Thyroid gland (tissue), 4 donors: Measurements from ENCODE around the gene KPTN. TPM values are rescaled to one million over a fixed set of nuclear protein-coding genes. Genes with fewer than 3 reads are reported as not detected.
A peak's percentile ranks its signal among the peaks of the same experiment; 100 is the strongest.

ENCODE experiments used
- DNase-seq, 2 donors: peaks; one replicate each; pipeline ENCODE4 v3.0.0-alpha.2; 2019
- H3K27ac ChIP-seq, 3 donors: fragments of 200-600 bp; sonication (generic); 1 replicate in 2 of 3; 2 replicates in 1 of 3; pipeline ENCODE4 v1.5.1; 2016 to 2019; ENCODE audit warnings: mild to moderate bottlenecking in 1 of 3, moderate library complexity in 1 of 3
- H3K27me3 ChIP-seq: fragments of 200-600 bp; sonication (generic); one replicate; pipeline ENCODE4 v1.5.1; 2019
- H3K36me3 ChIP-seq, 2 donors: fragments of 200-600 bp; sonication (generic); one replicate each; pipeline ENCODE4 v1.5.1; 2016 to 2019
- H3K4me1 ChIP-seq, 2 donors: fragments of 200-600 bp; sonication (generic); one replicate each; pipeline ENCODE4 v1.5.1; 2017 to 2019
- H3K4me3 ChIP-seq, 3 donors: fragments of 200-600 bp; sonication (generic); replicated peaks in 1 of 3; 1 replicate in 2 of 3; 2 replicates in 1 of 3; pipeline ENCODE4 v1.5.1; 2016; ENCODE audit warnings: mild to moderate bottlenecking in 1 of 3
- H3K9me3 ChIP-seq: fragments of 200-600 bp; sonication (generic); one replicate; pipeline ENCODE4 v1.5.1; 2017
- POLR2A ChIP-seq, 2 donors: fragments of 450-650 bp; IDR thresholded peaks; one replicate each; pipeline ENCODE4 v1.6.1; 2017; ENCODE audit warnings: antibody characterized with exemption in 2 of 2, mild to moderate bottlenecking in 2 of 2, moderate library complexity in 1 of 2
- WGBS, 2 donors: methylation state at CpG; one replicate each; pipeline ENCODE4 v1.1.5; 2017; 5-methylcytosine and 5-hydroxymethylcytosine counted together
- intact Hi-C: fragments of 100-400 bp; cut with DNase I; formaldehyde crosslinking; loops from one replicate; pipeline ENCODE4 v1.15.1; 2023
- total RNA-seq, 4 donors: library from RNA; depleted of rRNA; stranded (reverse); fragments of >200 nt; gene quantifications; one replicate each; pipeline ENCODE4 v1.2.3, GENCODE V29; 2016
- TF ChIP-seq, protein P1 (sequence below), 6 experiments: fragments of 200-600 bp in 3 of 6; fragments of 450-650 bp in 3 of 6; sonication (generic) in 3 of 6; IDR thresholded peaks; one replicate each; pipeline ENCODE4 v1.5.1; 2016 to 2019; ENCODE audit warnings: antibody characterized with exemption in 6 of 6, mild to moderate bottlenecking in 2 of 6, inconsistent platforms in 1 of 6, moderate library complexity in 1 of 6

The KPTN gene
- total RNA-seq, 4 donors from 2014 or later, result 7.0 to 8.9 (median 7.3) TPM

DNA sequence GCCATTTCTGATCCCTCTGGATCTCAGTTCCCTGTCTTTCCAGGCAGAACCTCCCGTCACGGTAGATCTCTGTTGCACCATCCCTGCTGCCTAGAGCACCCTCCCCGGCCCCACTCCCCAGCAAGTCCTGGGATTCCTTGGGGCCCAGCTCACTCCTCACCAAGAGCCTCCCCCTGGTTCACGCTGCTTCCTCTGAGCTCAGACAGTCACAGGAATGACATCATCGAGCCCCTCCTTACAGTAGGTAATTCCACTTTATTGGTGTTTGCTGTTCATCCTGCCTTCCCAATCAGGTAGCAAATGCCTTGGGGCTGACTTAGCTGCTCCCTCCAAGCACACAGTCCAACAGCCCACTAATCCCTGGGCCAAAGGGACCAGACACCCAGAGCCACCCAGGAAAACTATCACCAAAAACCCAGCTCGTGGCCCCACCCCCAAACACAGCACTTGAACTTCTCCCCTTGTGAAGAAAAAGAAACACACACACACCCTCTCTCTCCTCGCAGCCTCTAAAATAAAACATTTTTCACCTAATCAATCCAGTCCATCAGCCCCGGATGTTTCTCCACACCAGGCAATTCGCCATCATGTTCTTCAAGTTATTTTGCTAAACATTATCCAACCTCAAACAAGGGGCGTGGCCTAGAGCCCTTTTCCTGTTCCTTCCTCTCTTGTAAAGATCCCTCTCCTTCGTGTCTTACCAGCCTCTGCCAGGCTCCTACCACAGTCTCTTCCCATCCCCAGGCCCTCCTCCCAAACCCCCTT lies 28.3 kb upstream of the KPTN start:
- Histone ChIP-seq H3K4me3 (peak overlapping the region in 1 of 3 donors; percentile 15), H3K4me1 (peaks cover 64 to 68% of the 10 kb centered on the region in 2 donors)
- peak; percentile 45 to 57 for DNase-seq

DNA sequence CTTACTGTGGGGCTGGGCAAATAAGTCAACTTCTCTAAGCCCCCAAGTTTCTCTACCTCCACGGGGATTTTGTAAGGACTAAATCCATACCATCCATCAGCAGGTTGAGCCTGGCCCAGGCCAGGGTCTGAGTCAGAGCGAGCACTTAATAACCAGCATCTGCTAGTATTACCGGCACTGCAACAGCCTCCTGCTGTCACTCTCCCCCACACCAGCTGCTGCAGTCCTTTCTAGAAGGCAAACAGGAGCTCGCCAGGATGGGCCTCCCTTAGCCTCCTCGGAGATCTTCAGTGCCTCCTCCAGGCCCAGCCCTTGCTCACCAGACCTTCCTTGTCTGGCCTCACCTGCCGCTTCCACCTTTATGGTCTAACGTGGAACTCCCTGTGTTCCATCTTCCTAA lies 27.7 kb upstream of the KPTN start:
- Histone ChIP-seq H3K4me1 (peaks cover 70 to 75% of the 10 kb centered on the region in 2 donors), H3K9me3 (no peaks in the 10 kb centered on the region), H3K36me3 (no peaks in the 10 kb centered on the region), H3K27ac (peak overlapping the region in 2 of 3 donors; percentile 75 to 92), H3K4me3 (no peak overlapping the region), H3K27me3 (no peaks in the 10 kb centered on the region)
- no peak for TF ChIP-seq POLR2A (IDR thresholded peaks at IDR 0.05)
- TF ChIP-seq, protein P1, sequence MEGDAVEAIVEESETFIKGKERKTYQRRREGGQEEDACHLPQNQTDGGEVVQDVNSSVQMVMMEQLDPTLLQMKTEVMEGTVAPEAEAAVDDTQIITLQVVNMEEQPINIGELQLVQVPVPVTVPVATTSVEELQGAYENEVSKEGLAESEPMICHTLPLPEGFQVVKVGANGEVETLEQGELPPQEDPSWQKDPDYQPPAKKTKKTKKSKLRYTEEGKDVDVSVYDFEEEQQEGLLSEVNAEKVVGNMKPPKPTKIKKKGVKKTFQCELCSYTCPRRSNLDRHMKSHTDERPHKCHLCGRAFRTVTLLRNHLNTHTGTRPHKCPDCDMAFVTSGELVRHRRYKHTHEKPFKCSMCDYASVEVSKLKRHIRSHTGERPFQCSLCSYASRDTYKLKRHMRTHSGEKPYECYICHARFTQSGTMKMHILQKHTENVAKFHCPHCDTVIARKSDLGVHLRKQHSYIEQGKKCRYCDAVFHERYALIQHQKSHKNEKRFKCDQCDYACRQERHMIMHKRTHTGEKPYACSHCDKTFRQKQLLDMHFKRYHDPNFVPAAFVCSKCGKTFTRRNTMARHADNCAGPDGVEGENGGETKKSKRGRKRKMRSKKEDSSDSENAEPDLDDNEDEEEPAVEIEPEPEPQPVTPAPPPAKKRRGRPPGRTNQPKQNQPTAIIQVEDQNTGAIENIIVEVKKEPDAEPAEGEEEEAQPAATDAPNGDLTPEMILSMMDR (IDR thresholded peaks at IDR 0.05), result no peak
- intact Hi-C loops, result loop anchor here (10.0 kb wide), 1 partner anchor 77 kb away; no protein-coding TSS in a partner anchor
- WGBS, 2 donors, result 86 to 88% methylated on average over 7 of the region's 7 CpGs
- no peak for DNase-seq

More for the DNA sequence above, 28.3 kb upstream of the KPTN start:
- Histone ChIP-seq H3K27me3 (no peaks in the 10 kb centered on the region), H3K36me3 (no peaks in the 10 kb centered on the region), H3K9me3 (no peaks in the 10 kb centered on the region), H3K27ac (peak overlapping the region; percentile 33 to 92 (median 75))
- intact Hi-C loops, result loop anchor here (10.0 kb wide), 1 partner anchor 78 kb away; no protein-coding TSS in a partner anchor
- TF ChIP-seq, protein P1 (IDR thresholded peaks at IDR 0.05), result no peak
- TF ChIP-seq POLR2A (IDR thresholded peaks at IDR 0.05), result no peak
- 57 to 66% methylated on average over 11 of the region's 11 CpGs for WGBS, 2 donors

DNA sequence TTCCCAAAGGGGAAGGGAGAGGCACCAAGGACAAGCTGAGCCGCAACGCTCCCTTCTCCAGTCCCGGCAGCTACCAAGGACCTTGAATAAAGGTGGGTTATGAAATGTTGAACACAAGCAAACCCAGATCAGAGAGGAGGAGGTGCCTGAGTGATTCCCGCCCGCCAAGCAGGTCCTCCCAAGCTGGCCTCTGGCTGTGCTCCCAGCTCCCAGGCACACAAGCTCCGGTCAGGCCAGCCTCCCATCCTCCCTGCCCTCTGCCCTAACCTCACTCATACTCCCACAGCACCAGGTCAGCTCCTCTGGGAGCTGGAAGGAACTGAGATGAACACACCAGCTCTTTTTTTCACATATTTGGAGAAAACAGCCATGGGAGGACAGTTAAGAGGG lies 27.1 kb upstream of the KPTN start:
- no peak overlapping the region for H3K4me3 ChIP-seq
- no peaks in the 10 kb centered on the region for H3K9me3 ChIP-seq
- DNase-seq, result peak in 1 of 2 donors; percentile 33
- H3K27me3 ChIP-seq, result no peaks in the 10 kb centered on the region
- intact Hi-C loops, result loop anchor here (10.0 kb wide), 1 partner anchor 76 kb away; no protein-coding TSS in a partner anchor
- peak overlapping the region; percentile 16 to 92 (median 75) for H3K27ac ChIP-seq
- 81% methylated on average over 6 of the region's 6 CpGs; no CpG with 5 or more reads in 1 of the 2 donors for WGBS, 2 donors
- no peak for TF ChIP-seq POLR2A (IDR thresholded peaks at IDR 0.05)
- TF ChIP-seq, protein P1 (IDR thresholded peaks at IDR 0.05), result no peak
- H3K36me3 ChIP-seq, result no peaks in the 10 kb centered on the region
- peaks cover 71 to 77% of the 10 kb centered on the region in 2 donors for H3K4me1 ChIP-seq

DNA sequence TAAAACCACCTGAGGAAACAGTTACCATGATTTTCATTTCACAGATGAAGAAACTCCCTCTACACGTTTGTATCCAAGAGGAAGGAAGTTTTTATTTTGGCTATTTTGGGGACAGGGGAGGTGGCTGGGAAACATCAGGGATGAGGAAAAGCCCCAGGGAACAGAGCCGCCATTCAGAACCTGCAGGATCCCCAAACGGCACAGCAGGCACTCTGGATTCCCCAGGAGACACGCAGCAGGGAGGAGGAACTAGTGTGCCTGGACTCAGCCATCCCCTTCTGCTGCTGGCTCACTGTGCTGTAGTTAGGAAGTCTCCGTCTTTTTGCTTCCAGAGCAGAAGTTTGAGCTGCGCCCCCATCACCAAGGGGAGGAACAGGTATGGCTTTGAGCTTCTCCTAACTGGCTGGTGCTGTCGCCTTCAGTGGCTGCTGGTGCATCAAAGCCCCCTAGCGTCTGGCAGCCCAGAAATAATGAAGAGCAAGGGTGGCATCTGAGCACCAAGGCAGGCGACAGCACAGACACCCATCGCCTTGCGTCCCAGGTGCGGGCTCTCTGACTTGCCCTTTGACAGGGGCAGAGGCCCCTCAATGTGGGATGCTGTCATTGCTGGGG lies 26.6 kb upstream of the KPTN start:
- H3K27ac ChIP-seq, result peak overlapping the region; percentile 39 to 92 (median 75)
- TF ChIP-seq, protein P1 (IDR thresholded peaks at IDR 0.05), result no peak
- no peak for TF ChIP-seq POLR2A (IDR thresholded peaks at IDR 0.05)
- DNase-seq, result no peak
- H3K4me1 ChIP-seq, result peaks cover 69 to 72% of the 10 kb centered on the region in 2 donors
- H3K9me3 ChIP-seq, result no peaks in the 10 kb centered on the region
- H3K4me3 ChIP-seq, result no peak overlapping the region
- no peaks in the 10 kb centered on the region for H3K36me3 ChIP-seq
- intact Hi-C loops, result loop anchor here (10.0 kb wide), 1 partner anchor 76 kb away; no protein-coding TSS in a partner anchor
- WGBS, 2 donors, result 69 to 79% methylated on average over 9 to 10 of the region's 12 CpGs
- H3K27me3 ChIP-seq, result no peaks in the 10 kb centered on the region
